ENCODE measurements around the gene PRR14L. TPM values are rescaled to one million over a fixed set of nuclear protein-coding genes. Genes with fewer than 3 reads are reported as not detected.

Gene PRR14L
- total RNA-seq, 2 experiments from 2014 or later: 40.2 to 45.1 TPM

DNA sequence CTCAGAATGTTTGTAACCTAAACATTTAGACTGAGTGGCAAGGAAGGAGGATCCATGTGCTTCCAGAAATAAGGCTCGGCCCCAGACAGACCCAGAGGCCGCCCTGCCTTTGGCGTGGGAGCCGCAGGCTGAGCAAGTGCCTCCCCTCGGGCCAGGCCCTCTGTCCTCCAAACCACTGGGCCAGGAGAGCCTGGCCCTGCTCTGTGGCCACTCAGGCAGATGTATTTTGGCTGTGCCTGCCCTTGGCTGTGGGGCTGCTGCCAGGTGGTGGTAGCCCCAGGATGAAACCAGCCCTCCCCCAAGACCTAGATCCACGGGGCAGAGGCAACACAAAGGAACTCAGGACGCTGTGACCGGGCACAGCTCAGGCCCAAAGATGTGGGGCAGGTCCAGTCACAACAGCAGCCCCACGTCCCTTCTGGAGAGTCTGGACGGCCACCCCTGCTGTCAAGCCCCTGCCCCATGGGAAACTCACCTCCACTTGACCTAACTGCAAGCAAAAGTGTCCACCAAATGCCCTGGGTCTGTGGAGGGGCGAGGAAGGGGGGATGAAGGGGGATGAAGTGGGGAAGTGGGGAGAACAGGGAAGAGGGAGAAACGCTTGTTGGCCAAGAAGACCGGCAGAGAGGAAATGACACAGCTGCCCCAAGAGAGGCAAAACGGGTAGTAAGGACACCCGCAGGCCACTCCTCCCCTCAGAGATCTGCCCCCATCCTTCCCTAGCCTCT is 111.9 kb downstream of the PRR14L start:
- no peak overlapping the region for H3K4me3 Mint-ChIP-seq
- intact Hi-C loops (cut with micrococcal nuclease): loop anchor here (10.0 kb wide), 1 partner anchor 83 kb away; no protein-coding TSS in a partner anchor
- H3K4me1 Mint-ChIP-seq (ENCODE audit: low read depth): peaks cover 48% of the 10 kb centered on the region
- CTCF ChIA-PET: interaction anchor here (0.6 to 2.0 kb wide), 3 partner anchors 22 to 146 kb away, joined by 3 to 5 read pairs (median 4); no protein-coding TSS in a partner anchor
- ATAC-seq (peak; percentile 37), DNase-seq (no peak)
- TF ChIP-seq CTCF (IDR thresholded peaks at IDR 0.05): no peak
- H3K9me3 Mint-ChIP-seq: no peaks in the 10 kb centered on the region
- H3K27ac Mint-ChIP-seq: peak overlapping the region; percentile 88
- peaks cover 6% of the 10 kb centered on the region for H3K36me3 Mint-ChIP-seq (ENCODE audit: low read depth)
- no peaks in the 10 kb centered on the region for H3K27me3 Mint-ChIP-seq
- POLR2A ChIA-PET: interaction anchor here (0.8 kb wide), 1 partner anchor 8 kb away, joined by 3 read pairs; no protein-coding TSS in a partner anchor

- ATAC-seq: no peak
- no peak overlapping the region for H3K4me3 Mint-ChIP-seq
- H3K27me3 Mint-ChIP-seq: no peaks in the 10 kb centered on the region
- ChIA-PET POLR2A (no interaction called here), CTCF (interaction anchor here (0.6 to 2.0 kb wide), 3 partner anchors 21 to 146 kb away, joined by 3 to 5 read pairs (median 4); no protein-coding TSS in a partner anchor)
- intact Hi-C loops (cut with micrococcal nuclease): loop anchor here (10.0 kb wide), 1 partner anchor 83 kb away; no protein-coding TSS in a partner anchor
- DNase-seq: no peak
- H3K36me3 Mint-ChIP-seq (ENCODE audit: low read depth): peaks cover 6% of the 10 kb centered on the region
- no peaks in the 10 kb centered on the region for H3K9me3 Mint-ChIP-seq
- H3K27ac Mint-ChIP-seq: peak overlapping the region; percentile 88
- H3K4me1 Mint-ChIP-seq (ENCODE audit: low read depth): peaks cover 46% of the 10 kb centered on the region
- no peak for TF ChIP-seq CTCF (IDR thresholded peaks at IDR 0.05)
These were observed 112.5 kb downstream of the PRR14L start for GRCh38 chr22:31637447-31637890.

DNA sequence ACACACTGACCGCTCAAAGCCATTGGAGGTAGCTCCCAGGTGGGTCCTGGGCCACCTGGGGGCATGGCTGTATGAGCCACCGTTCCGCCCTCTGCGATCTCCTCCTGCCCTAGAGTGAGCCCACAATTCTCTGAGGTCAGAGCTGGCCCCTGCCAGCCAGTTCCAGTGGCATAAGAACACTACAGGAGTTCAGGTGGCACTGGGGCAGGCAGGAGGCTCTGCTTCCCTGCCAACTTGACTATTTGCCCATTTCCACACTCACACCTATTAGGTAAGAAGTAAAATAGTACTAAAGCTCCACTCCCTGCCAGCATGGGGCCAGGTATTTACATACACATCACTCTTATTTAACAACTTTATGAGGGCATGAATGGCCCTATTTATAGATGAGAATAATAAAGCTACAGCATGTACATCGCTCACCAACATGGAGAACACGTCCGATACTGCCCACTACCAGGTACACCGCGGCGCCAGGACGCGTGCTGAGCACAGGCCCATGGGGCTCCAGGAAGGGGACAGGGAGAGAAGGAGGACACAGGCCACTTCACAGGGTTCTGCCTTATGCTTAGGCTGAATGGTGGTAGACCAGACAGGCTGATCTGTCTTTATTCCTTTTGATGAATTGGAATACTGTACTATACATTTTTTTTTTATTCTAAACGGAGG is 114.2 kb downstream of the PRR14L start:
- Mint-ChIP-seq H3K36me3 (ENCODE audit: low read depth) (peaks cover 3% of the 10 kb centered on the region), H3K9me3 (no peaks in the 10 kb centered on the region), H3K4me3 (no peak overlapping the region), H3K27me3 (no peaks in the 10 kb centered on the region), H3K27ac (peak overlapping the region; percentile 53), H3K4me1 (ENCODE audit: low read depth) (peaks cover 51% of the 10 kb centered on the region)
- POLR2A ChIA-PET: interaction anchor here (1.0 kb wide), 1 partner anchor 27 kb away, joined by 4 read pairs; no protein-coding TSS in a partner anchor
- ATAC-seq: no peak
- intact Hi-C loops (cut with micrococcal nuclease): loop anchor here (10.0 kb wide), 1 partner anchor 81 kb away; no protein-coding TSS in a partner anchor
- no peak for DNase-seq
- CTCF ChIA-PET: interaction anchor here (0.6 to 2.5 kb wide), 7 partner anchors 8 to 335 kb away, joined by 3 to 8 read pairs (median 3); no protein-coding TSS in a partner anchor
- TF ChIP-seq CTCF (IDR thresholded peaks at IDR 0.05): no peak

DNA sequence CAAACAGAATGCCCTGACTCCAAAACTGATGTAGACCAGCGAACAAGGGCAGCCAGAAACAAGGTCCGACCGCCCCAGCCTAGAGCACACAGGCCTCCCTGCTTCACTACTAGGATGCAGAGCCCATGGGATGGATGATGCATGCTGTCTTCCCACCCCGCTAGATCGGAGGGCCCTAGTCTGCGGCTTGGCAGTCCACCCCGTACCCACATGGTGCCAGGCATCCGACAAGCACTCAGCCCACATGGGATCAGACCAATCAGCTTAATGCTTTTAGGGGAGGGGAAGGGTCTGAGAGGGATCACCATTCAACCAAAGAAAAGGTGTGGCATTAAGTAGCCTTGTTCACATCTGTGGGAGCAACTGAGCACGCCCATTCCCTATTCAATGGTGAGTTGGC is 118.5 kb downstream of the PRR14L start:
- Mint-ChIP-seq H3K27ac (peak overlapping the region; percentile 90), H3K27me3 (no peaks in the 10 kb centered on the region), H3K4me3 (peak overlapping the region; percentile 83), H3K4me1 (ENCODE audit: low read depth) (peaks cover 45% of the 10 kb centered on the region), H3K36me3 (ENCODE audit: low read depth) (peaks cover 10% of the 10 kb centered on the region), H3K9me3 (no peaks in the 10 kb centered on the region)
- TF ChIP-seq CTCF (IDR thresholded peaks at IDR 0.05): no peak
- DNase-seq: no peak
- intact Hi-C loops (cut with micrococcal nuclease): loop anchor here (5.0 to 10.0 kb wide), 2 partner anchors 77 to 284 kb away; partner anchors contain the start of gene PATZ1
- no peak for ATAC-seq
- POLR2A ChIA-PET: interaction anchor here (0.7 to 3.0 kb wide), 15 partner anchors 9 to 342 kb away, joined by 3 to 9 read pairs (median 5); partner anchors contain the start of genes PATZ1, PISD and PRR14L
- CTCF ChIA-PET: interaction anchor here (1.2 to 2.2 kb wide), 4 partner anchors 70 to 180 kb away, joined by 3 to 12 read pairs (median 6); no protein-coding TSS in a partner anchor

Other genes with a start within 250 kb of the PRR14L start
- 10 to 100 TPM; 33.9 to 35.9 TPM for gene PISD, start 87.9 kb downstream of the PRR14L start, total RNA-seq
- gene DEPDC5, start 3.9 kb upstream of the PRR14L start, total RNA-seq: 10 to 100 TPM; 31.6 to 36.4 TPM
- gene YWHAH, start 194.4 kb upstream of the PRR14L start, total RNA-seq: 100 to 1,000 TPM; 123 to 126 TPM

All from activated CD8-positive, alpha-beta T cell treated with anti-CD3 and anti-CD28 coated beads for 36 hours (primary cell).